GM18909 (cell line): ENCODE measurements around the gene LRRC38.

ENCODE experiments used
- ATAC-seq: cut with Tn5 transposase; IDR thresholded peaks from one replicate; pipeline ENCODE4 v1.9.1; 2021; ENCODE audit warnings: mild to moderate bottlenecking; ENCODE audit not compliant: unreplicated experiment, poor library complexity

Gene LRRC38

DNA sequence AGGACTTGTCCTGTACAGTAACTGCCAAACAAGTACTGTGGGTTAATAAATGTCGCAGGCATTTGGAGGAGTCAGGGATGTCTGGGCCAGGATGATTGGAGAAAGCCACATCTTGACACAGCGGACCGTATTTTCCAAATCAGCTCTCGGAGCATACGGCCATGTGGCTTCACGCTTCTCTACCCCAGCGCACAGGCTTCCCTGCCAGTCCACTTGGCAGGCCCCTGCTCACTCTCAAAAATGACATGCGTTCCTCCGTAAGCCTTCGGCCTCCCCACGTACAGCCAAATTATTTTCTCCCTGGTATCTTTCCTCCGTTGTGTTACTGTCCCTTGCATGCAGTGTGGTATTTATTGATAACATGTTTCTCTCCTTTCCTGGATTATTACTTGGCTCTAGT lies 7.2 kb upstream of the LRRC38 start:
- ATAC-seq: no peak

DNA sequence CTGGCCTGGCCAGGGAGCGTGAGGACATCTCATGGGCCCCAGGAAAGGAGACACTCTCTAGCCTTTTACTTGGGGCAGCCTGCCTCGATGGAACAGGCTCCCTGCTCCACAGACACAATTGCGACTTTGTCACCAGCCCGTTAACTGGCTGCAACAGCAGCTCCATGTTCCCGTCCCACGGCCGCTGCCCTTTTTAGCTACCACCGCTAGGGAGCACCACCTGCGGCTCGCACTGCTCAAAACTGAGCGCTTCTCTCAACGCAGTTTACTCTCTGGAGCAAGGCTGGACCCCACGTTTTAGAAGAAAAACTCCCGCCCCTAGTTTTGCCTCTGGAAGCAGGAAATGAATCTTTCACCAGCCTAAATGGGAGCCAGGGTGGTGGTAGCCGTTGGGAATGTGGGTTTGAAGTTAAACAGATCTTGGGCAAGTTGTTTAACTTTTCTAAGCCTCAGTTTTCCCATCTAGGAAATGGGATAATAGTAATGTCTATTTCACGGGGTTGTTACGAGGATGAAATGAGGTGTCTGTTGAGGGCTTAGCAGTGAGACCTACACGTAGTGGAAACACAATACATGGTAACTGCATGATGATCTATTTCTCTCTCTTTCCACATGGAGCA lies 3.5 kb upstream of the LRRC38 start:
- ATAC-seq: no peak

DNA sequence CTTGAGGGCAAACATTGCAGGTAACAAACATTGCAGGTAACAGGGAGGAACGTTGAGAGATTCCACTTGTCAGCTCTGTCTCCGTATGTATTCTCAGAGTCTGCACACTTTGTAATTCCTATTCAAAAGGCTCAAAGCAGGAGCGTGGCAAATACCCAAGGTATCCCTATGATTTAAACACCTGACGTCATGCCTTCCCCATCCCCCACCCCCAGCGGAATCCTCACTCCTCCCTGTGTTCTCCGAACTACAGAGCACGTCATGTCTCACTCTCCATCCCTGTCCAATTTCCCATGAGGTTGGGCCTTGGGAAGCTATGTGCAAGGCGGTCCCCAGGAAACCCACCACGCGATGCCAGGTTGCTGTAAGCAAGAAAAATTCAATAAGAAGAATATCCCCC lies 2.8 kb upstream of the LRRC38 start:
- no peak for ATAC-seq

DNA sequence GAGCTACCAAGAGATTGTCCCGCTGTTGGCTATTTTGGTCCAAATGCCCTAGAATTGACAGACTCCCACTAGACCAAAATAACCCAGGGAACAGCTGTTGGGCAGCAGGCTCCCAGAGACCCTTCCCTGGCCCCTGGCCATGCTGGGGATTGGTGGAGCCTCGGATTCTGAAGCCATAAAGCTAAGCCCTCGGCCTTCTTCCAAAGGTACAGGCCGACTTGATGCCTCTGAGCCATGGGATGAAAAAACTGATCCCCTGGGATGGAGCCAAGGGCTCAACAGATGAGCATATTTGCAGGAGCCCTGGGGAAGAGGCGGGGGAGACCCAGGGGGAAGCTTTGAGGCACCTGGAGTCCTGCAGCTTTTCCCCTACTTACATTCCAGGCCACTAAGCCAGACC lies 1.0 kb upstream of the LRRC38 start:
- ATAC-seq: no peak

DNA sequence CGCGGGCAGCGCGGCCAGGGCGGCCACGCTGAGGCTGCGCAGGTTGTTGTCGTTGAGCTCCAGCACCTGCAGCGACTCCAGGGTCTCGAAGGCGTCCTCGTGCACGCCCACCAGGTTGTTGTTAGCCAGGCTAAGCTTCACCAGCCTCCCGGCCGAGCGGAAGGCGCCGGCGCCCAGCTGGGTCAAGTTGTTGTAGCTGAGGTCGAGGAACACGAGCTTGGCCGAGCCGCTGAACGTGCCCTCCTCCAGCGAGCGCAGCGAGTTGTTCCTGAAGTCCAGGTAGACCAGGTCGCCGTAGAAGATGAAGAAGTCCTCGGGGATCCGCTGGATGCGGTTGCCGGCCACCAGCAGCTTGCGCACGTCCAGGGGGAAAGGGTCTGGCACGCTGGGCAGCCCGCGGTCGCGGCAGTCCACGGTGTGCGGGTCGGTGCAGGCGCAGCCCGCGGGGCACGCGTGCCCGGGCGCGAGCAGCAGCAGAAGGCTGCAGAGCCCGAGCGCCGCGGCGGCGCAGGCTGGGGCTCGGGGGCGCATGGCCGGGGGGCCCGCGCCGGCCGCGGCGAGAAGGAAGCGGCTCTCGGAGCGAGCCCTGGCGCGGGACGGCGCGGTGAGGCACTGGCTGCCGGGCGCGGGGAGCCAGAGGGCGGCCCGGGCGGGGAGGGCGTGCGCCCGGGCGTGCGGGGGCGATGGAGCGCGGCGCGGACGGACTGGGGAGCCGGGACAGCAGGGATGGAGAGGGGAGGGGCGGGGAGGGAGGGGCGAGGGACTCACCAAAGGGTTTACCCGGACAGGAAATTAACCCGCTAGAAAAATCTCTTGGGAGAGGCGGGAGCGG lies 524 bp downstream of the LRRC38 start:
- no peak for ATAC-seq

DNA sequence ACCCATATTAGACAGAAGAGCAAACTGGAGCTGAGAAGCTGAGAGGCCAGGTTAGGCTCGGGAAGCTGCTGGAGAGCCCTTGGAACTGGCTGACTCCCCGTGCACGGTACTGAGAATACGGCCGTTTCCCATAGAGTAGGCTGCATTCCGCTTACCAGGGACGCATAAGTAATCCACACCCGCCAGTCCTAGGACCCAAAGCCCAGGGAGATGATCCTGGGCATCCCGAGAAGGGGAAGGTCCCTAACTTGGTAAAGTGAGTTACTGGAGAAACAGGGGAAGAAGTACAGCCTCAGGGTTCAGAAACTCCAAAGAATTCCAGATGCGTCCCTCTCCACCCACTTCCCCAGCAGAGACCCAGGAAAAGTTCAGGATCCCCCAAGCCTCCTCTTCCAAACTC lies 1.3 kb downstream of the LRRC38 start:
- no peak for ATAC-seq

DNA sequence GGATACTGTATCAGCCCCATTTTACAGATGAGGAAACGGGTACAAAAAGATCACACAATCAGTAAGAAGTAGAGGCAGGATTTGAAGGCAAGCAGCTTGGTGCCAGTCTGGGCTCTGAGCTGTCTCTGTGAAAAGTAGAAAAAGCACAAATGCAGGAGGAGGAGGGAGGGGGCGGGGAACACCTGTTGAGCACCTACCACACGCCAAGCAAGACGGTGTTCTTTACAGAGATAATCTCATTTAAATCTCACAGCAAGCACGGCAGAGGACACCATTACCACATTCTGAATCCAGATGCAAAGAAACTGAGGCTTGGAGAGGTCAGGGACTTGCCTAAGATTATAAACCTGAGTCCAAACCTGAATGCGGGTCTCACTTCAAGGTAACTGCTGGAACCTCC lies 3.3 kb downstream of the LRRC38 start:
- no peak for ATAC-seq

DNA sequence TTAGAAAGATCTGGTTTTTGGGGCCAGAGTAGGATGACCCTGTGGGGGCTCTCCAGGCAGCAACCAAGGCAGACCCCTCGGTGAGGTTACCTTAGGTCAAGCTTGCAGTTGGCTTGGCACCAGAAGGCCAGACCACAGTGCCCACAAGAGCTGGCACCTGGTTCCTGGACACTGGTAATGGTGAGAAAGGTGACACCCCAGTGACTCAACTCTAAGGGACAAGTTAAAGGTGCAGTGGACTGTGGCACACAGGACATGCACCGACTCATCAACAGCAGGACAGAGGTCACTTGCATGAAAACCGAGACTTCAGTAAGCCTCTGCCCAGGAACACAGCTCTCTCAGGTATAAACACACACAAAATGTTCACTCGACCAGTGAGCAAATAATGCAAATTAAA lies 6.7 kb downstream of the LRRC38 start:
- ATAC-seq: no peak

DNA sequence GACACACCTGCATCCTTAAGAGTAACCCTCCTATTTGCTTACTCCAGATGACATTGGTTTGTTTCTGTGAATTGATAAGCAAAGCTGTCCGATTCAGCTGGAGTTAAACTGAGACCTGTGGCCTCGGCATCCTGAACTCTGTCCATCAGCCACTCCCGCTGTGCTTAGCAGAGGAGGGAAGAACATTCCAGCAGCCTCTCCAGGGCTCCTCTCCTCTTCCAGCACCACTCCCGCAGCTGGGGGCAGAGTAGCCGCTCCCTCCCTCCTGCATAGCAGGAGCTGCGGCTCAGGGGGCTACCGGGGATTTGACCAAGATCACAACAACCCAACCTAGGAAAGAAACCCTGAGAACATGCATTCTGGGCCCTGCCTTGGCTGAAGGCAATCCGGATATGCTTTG lies 8.8 kb downstream of the LRRC38 start:
- ATAC-seq: no peak

DNA sequence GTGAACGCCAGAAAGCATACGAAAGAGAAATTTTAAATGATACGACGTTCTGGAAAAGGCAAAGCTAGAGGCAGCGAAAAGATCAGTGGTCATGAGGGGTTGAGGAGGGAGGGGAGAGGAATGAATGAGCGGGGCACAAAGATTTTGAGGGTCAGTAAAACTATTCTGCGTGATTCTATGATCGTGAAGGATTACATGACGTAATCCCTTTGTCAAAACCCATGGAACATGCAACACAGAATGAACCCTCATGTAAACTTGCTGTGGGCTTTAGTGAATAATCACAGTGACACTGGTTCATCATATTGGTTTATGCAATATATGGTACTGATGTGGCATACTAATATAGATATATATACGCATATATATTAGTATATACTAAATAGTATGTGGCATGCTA lies 13.0 kb downstream of the LRRC38 start:
- ATAC-seq: no peak

DNA sequence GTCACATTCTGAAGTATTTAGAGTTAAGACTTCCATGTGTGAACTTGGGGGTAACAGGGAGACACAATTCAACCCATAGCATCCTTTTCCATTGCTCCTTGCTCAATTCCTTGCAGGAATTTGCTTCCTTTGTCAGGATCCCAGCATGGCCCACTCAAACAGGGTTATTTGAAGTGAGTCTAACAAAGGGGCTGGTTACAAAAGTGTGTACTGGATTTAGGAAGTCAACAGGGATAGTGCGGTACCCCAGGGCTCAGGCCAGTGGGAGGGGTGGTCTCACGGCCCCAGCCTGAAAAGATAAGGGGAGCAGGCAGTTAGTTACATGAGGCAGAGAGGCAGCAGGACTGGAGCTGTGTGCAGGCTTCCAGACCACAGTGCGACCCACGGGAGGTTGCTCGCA lies 14.4 kb downstream of the LRRC38 start:
- ATAC-seq: no peak

DNA sequence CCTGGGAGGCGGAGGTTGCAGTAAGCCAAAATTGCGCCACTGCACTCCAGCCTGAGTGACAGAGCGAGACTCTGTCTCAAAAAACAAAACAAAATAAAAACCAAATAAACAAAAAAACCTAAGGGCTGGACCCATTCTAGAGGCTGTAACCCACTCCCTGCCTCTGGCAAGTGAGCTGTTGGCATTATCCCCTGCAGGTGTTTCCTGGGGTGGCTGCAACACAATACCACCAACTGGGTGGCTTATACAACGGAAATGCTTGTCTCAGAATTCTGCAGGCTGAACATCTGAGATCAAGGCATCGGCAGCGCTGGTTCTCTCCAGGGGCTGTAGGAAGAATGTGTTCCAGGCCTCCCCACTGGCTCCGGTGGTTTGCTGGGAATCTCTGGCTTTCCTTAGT lies 15.2 kb downstream of the LRRC38 start:
- ATAC-seq: no peak

DNA sequence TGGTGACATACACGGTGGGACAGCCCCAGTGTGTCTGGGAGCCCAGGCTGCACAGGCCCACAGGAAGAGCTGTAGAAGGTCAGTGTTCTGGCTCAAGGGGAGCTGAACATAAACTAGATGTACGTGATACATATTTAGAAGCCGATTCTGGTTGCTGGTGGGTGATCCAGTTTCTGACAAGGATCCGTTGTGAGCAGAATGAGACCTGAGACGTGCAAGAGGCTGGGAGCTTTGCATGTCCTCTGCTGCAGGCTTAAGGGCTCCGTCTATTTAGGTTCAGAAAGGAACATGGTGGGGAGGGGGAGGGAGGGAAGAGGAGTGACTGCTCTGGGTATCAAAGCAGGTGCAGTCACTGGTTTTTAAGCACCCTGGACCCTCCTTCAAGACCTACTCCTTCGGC lies 18.6 kb downstream of the LRRC38 start:
- ATAC-seq: no peak

DNA sequence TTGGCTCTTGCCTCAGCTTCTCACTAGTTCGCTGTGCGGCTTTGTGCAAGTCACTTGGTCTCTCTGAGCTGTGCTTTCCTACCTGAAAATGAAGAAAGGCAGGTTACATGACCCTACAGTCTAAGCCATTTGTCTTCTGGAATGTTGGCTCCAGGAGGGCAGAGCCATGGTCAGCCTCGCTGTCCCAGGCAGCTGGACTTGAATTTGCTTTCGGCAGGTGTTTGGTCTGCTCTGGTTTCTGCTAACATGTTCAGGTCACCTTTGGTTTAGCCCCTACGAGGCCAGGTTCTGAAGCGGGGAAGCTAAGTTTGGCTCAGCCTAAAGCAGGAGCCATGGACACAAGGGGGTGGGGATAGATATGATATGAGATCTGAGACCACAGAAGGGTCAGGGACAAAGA lies 19.1 kb downstream of the LRRC38 start:
- no peak for ATAC-seq

DNA sequence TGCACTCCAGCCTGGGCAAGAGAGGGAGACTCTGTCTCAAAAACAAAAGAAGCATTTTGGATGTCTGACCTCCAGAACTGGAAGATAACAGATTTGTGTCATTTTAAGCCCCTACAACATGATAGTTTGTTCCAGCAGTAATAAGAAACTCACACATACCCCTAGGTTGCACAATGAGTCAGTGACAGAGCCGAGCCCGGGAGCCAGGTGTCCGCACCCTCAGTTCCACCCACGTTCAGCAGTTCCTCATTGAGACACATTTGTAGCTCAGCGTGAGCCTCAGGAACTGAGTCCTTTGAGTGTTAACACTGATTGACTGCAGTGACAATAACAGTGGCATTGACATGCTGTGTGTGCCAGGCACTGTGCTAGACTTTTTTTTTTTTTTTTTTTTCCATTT lies 19.8 kb downstream of the LRRC38 start:
- ATAC-seq: no peak

DNA sequence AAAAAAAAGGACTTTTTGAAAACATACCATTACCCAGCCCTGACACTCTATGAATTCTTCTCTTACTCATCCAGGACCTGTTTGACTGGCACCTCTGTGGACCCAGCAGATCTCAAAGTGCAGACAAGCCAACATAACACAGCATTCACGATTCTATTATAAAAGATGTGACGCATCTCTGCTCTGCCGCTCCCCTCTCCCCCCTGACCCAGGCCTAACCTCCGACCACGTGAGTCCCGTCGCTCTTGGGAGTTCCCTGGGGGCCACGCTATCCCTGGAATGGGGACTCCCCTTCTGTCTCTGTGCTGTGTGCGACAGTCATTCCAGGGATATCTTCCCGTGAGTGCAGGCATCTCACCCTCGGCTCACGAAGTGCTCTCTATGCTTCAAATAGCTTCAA lies 21.1 kb downstream of the LRRC38 start:
- no peak for ATAC-seq

DNA sequence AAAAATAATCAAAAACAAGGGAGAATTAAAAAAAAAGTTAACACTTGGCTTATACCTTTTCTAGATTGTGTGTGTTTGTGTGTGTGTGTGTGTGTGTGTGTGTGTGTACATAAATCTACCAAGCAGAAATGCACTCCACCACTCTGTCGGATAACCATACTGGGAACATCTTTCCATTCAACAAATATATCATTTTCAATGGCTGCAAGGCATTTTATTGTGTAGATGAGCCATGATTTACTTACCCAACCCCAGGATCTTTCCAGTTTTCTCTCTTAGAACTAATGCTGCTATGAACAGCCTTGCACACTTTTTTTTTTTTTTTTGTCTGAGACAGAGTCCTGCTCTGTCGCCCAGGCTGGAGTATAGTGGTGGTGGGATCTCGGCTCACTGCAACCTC lies 25.8 kb downstream of the LRRC38 start:
- ATAC-seq: no peak

DNA sequence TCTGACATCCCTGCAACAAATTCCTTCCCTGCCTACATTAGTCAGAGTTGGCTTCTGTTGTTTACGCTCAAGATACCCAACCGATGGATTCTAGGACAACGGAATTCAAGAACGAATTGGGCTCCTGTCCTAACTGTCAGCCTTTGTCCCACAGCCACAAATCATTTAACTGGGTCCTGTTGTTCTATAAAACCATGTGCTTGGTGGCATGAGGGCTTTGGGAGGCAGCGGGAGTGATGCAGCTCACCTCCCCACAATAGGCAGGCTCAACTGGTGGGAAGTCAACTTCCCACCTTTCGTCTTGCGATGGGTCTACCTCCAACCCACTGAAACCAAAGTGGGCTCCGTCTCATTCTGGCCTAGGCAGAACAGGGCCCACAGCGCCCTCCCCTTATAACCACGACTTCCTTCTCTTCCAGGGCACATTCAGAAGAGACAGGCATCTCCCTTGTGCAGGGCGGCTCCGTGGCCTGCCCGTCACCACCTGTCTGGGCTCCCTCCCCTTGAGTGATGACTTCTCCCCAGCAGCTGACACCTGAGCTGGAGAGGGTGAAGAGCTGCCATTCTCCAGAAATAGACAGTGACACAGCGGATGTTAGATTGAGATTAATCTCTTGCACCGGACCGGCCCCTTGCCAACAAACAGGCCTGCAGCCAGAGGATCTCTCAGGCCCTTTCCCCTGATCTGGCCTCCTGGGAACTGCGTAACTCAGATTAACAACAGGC lies 26.5 kb downstream of the LRRC38 start:
- no peak for ATAC-seq

DNA sequence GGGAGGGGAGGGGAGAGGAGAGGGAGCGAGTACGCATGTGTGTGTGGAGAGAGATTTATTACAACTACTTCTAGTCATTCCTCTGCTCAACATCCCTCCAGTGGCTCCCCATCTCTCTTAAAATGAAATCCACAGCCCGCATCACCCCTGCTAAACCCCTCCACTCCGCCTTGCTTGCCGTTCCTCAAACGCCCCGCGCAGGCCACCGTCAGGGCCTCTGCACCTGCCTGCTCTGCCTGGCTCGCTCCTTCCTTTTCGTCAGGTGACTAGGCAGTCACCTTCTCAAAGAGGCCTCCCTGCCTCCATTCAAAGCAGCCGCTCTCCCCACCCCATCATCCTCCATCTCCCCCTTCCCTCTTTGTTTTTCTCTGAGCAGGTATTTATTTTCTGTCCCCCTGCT lies 29.9 kb downstream of the LRRC38 start:
- ATAC-seq: no peak

DNA sequence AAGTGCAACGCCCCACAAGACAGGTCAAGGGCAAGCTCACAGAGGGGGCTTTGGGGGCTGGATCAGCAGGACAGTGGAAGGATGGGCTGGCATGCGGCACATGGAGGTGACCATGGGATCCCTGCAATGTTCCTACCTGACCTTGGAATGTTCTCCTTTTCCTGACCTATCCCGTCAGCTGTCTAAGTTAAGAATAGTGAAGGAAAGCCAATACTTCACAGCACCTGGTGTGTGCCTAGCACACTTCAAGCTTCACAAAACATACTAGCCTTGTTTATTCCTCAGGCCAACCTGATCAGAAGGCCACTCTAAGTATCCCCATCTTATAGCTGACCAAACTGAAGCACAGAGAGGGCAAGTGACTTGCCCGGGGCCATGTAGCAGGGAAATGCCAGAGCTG lies 31.2 kb downstream of the LRRC38 start:
- no peak for ATAC-seq

DNA sequence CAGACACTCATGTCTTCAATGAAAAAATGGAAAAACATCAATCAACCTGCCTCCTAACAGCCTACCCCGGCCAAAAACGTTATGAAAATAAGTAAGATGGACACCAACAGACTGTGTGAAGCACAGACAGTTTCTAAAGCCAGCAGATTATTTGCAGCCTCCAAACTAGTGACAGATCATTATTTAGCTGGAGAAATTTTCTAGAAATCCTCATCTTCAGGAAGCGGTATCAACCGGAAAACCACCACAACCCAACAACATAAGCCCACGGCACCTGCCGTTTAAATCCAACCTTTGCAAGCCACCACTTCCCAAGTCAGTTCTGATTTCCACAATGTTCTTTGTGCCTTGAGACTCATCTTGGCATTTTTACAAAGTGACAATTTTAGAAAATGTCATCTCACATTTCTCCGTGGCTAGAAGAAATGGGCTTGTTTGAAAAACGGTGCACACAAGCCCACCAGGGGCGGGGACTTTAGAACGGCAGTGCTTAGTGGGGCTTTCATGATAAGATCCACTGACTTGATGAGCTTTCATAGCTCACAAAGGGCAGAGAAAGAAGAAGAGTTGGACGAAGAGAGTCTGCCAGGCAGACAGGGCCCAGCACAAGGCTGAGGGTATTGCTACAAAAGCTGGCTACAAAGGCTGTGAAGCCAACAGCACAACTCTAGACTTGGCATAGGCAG lies 34.5 kb downstream of the LRRC38 start:
- ATAC-seq: no peak
